GM10847 (cell line): ENCODE results near the gene CCND3.

Source experiments
- POLR2A ChIP-seq: IDR thresholded peaks from 2 replicates; pipeline ENCODE4 v1.6.1; 2011; ENCODE audit not compliant: insufficient read length; ENCODE audit errors: extremely low read depth

CCND3 gene

DNA sequence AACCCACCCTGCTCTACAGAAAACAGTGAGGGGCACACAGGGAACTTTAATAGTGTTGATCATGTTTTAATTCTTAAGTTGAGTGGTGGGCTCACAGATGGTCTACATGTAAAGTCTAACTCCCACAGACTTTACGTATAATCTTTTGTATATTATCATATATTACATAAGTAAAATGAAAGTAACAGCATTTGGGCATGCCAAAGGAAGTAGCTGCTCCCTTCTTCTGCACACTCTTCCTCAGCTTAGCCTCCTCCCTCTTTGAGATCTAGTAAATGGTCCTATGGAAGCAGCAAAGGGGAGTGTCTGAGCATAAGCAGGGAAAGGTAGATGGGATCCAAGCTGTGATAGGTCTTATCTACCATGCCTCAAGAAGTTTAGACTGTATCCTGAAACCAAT is 31.9 kb downstream of the CCND3 start:
- TF ChIP-seq POLR2A, result no peak

DNA sequence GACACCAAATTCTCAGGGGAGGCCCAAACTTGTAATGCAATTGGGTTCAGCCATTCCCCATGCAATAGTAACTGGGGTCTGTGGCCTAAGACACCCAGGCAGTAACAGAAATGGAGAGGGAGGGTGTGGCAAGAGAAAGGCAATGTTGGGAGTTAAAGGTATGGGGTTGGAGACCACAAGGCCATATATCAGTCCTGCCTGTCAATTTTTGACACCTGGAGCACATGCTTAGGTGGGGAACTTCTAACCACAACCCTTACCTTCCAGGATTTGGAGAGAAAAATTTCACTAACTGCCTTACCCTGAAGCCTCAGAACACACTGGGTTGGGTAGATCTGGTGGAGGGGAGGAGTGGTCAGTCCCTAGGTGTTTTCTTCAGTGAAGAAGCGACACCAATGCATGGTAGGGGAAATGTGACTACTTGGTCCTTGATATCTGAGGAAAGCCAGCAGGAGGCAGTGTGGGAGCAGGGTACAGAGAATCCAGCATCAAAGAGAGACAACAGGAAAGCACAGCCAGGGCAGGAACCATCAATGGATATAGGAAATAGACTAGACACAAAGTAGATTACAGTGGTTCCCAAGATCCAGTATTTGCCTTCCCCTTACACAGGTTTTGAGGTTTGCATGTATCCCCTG is 39.6 kb downstream of the CCND3 start:
- TF ChIP-seq POLR2A, result no peak

DNA sequence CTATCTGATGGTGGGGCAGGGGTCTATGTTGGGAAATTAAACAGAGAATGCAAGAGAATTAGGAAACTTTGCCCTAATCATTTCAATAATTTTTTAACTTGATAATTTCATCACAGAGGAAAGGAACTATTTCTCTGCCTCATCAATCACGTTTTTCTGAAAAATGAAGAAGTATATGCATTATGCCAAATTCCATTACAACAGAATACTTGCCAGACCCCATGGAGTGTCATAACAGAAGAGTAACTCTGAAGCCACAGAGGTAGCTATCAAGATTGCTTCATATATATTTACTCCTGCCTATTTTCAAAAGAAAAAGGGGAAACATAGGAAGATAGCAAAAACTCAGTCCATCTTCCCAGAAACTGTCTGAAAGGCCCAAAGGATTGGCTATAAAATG is 40.7 kb downstream of the CCND3 start:
- TF ChIP-seq POLR2A, result no peak

DNA sequence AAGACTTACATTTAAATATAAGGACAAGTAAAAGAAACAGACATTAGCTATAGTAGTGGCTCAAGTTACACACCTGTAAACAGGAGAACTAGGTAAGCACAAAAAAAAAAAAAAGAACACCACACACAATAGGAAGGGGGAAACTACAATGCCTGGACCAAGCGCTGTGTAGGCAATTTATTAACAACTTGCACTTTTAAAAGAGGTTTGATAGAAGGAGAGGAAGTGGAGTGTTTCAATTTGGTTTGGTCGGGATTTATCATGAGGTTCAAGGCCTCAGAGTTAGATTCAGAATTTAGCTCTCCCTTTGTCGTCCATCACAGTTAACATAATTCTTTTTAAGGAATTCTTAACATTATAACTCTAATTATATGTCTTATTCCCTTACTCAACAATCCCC is 45.3 kb downstream of the CCND3 start:
- no peak for TF ChIP-seq POLR2A

DNA sequence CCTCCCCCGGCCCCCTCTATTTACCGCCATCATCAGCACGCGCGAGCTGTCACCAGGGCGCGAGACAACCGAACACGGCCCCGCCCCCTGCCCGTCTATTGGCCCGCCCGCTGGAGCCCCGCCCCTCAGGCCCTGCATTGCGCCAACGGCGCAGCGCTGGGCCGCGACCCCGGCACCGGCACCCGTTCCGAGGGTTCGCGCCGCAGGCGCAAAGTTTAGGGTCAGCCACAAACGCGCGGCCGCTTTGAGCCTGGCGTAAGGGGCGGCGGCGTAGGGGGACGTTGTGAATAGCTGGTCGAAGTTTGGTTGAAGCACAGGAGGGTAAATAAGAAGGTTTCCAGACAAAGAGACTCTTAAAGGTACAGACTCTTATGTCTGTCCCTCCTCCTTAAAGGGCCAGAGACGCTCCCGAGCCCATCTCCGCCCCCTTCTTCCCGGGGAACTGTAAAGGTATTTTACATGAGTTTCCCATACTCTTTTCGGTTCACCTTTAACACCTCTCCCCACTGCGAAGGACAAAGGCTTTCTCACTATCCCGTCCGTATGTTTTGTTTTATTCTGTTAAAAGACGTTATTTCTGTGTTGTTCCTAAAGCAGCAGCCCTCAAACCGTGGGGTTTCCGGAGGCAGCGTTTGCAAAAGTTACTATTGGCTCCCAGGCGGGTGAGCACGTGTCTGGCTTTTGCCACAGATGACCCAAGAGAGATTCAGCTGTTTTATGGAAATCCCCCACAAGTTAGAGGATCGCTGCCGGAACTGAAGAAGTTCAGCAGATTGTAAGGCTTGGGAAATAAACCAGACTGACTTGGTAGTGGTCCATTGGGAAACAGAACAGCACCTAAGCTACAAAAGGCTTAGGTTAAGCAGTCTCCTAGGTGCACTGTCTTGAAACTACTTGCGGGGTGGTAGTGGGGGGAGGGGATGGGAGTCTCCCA is 46.0 kb downstream of the CCND3 start, which contains the start of gene USP49:
Gene USP49 (minus strand): TSS at position 76 of the 934 bp plus-strand sequence. CDS start 88,392 bp downstream, outside the sequence.
- TF ChIP-seq POLR2A, result peak; percentile 45

DNA sequence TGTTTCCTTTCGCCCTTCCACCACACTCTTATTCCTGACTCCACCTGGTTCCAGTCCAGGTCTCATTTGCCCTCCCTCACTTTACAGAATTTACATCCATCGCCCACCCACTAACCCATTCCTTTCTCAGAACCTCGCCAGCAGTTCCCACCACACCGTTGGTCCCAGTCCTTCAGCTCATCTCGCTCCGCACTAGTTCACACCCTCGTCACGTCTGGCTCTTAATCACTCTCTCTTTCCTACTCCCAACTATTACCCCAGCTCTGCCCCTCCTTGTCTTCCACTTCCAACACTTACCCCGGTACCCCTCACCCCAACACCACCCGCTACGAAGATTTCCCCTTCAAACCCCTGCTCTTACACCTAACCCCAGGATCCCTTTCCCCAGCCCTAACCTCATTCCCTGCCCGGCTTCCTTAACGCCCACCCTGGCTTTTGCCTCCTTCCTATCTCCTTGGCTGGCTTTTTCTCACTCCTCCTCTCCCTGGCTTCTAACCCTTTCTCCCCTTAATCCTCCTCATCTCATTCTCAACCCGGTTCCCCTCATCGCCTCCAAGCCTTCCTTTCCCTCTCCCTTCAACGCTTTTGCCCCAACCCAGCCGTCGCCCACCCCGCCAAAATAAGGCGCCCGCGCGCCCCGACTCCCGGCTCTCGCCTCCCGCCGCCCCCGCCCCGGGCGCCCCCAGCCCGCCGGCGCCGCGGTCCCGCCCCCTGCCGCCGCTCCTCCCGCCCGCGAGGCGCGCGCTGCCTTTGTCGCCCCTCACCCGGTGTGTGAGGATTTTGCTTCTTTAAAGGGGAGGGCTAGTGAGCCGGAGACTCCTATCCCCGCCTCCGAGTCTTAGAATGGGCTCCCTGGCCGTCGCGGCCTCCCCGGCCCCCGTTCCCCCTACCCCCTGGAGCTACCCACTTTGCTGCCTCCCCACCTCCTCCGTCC is 47.0 kb downstream of the CCND3 start:
- TF ChIP-seq POLR2A, result no peak

DNA sequence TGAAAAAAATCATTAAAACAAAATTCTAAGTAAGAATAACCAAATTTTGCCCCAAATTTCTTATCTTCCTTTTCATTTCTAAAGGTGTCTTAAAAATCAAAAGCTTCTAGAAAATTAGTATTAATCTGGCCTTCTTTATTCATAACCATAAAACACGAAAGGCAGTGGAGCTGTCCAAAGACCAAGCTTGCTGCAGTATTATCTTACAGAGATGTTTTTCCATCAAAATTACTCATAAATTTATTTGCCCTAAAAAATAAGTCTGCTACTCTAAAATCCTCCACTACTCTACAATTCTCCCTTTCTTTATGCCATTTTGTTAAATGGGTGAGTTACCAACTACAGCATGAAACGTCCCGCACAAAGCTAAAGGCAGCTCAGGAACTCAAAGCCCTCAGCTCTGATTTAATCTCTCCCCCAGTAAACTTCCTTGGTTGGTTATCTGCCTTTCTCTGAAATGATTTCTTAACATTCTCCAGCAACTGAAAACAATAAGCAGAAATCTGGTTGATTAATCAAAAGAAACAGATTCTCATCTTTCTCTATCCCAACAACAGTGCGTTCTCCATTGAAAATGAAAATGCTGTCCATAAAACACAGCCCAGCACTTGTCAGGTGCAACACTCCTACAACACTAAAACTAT is 48.6 kb downstream of the CCND3 start:
- no peak for TF ChIP-seq POLR2A

DNA sequence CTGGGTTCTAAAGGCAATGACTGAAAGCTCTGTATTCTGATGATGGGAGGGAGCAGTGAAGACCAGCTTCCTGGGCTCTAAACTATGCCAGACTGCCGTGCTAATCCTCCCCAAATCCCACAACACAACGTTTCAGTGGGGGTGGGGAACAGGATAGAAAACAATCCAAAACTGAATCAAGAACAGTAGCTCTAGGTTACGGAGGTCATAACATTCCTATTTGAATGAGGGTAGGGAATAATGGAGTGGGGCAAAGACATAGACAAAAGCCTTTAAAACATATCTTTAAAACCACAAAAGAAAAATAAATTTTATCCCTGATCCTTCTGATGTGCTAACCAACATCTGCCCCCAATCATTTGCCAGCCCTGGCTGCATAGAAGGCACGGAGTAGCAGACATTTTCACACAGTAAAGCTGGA is 54.3 kb downstream of the CCND3 start:
- no peak for TF ChIP-seq POLR2A

DNA sequence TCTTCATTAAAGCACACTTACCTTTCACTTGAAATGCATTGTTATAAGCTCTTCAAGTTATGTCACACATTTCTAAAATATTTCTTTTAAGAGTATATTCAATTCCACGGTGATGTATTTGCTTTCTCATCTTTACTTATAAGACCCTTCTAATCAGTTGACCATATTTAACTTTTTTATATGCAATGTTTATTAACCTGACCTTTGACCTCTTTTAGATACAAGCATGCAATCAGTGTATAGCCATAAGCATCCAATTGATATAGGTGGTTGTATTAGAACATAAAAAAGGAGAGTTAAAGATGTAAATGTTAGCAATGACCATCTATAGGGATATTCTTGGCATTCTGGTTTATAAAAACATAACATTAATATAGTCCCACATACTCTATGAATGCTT is 55.7 kb downstream of the CCND3 start:
- no peak for TF ChIP-seq POLR2A

DNA sequence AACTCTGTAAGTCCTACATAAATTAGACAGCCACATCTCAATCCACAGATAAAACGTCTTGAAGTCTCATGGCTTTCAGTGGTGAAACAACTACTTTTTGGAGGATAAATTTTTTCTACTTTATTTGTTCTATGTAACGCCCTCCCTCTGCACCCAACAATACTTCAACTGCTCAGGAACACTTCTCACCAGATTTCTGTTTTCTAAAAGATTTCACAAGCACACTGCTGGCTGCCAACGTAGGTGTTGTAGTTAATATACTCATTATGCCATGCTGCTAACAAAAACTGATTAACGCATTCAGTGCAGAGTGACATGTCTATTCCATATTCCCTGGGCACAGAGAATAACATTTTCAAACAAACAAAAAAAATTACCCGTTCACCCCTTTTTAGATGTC is 56.7 kb downstream of the CCND3 start:
- no peak for TF ChIP-seq POLR2A
